ENCODE measurements around the gene MAML2. TPM values are rescaled to one million over a fixed set of nuclear protein-coding genes. Genes with fewer than 3 reads are reported as not detected.

MAML2 gene
- total and polyA plus RNA-seq, 4 donors = 0.56 to 2.1 (median 1.4) TPM

- 65% methylated on average over 3 of the region's 3 CpGs for WGBS
- no peak for DNase-seq (ENCODE audit: low spot score)
- no peak overlapping the region for H3K4me3 ChIP-seq (ENCODE audit: low read depth in 1 of 3, low read length in 3 of 3)
- no peak overlapping the region for H3K27ac ChIP-seq (ENCODE audit: low read depth in 1 of 2, low read length in 2 of 2)
- H3K27me3 ChIP-seq (ENCODE audit: control insufficient read depth in 4 of 4, insufficient read depth in 4 of 4, low read length in 3 of 4) = no peaks in the 10 kb centered on the region
- H3K9ac ChIP-seq (ENCODE audit: low read depth in 1 of 2, low read length in 2 of 2) = no peak overlapping the region
- no peaks in the 10 kb centered on the region for H3K9me3 ChIP-seq (ENCODE audit: control insufficient read depth in 4 of 4, low read length in 3 of 4)
- H3K4me1 ChIP-seq (ENCODE audit: control insufficient read depth in 4 of 4, insufficient read depth in 4 of 4, low read length in 3 of 4) = peaks cover 0 to 1% (median 0%) of the 10 kb centered on the region in 4 donors
- no peaks in the 10 kb centered on the region for H3K36me3 ChIP-seq (ENCODE audit: control insufficient read depth in 4 of 4, insufficient read depth in 3 of 4, low read depth in 1 of 4, low read length in 3 of 4)
- TF ChIP-seq YY1 (IDR thresholded peaks at IDR 0.05) (no peak), FOXA2 (IDR thresholded peaks at IDR 0.05) (no peak), HNF4G (IDR thresholded peaks at IDR 0.05) (no peak), ATF3 (IDR thresholded peaks at IDR 0.05) (no peak), EGR1 (IDR thresholded peaks at IDR 0.05; ENCODE audit: low read depth in 2 of 2) (no peak), NR2F2 (IDR thresholded peaks at IDR 0.05) (no peak), HNF4A (conservative IDR thresholded peaks at IDR 0.05) (no peak), SP1 (IDR thresholded peaks at IDR 0.05) (no peak), JUND (IDR thresholded peaks at IDR 0.05) (no peak), GABPA (IDR thresholded peaks at IDR 0.05 in 1 of 2, conservative IDR thresholded peaks at IDR 0.05 in 1 of 2) (no peak), REST (IDR thresholded peaks at IDR 0.05) (no peak)
Measured at GRCh38 chr11:96136613-96137298, 206.2 kb downstream of the MAML2 start.

- Histone ChIP-seq H3K9me3 (ENCODE audit: control insufficient read depth in 4 of 4, low read length in 3 of 4) (no peaks in the 10 kb centered on the region), H3K4me3 (ENCODE audit: low read depth in 1 of 3, low read length in 3 of 3) (no peak overlapping the region), H3K9ac (ENCODE audit: low read depth in 1 of 2, low read length in 2 of 2) (no peak overlapping the region), H3K27ac (ENCODE audit: low read depth in 1 of 2, low read length in 2 of 2) (no peak overlapping the region), H3K4me1 (ENCODE audit: control insufficient read depth in 4 of 4, insufficient read depth in 4 of 4, low read length in 3 of 4) (peaks cover 0 to 1% (median 0%) of the 10 kb centered on the region in 4 donors), H3K36me3 (ENCODE audit: control insufficient read depth in 4 of 4, insufficient read depth in 3 of 4, low read depth in 1 of 4, low read length in 3 of 4) (no peaks in the 10 kb centered on the region), H3K27me3 (ENCODE audit: control insufficient read depth in 4 of 4, insufficient read depth in 4 of 4, low read length in 3 of 4) (peaks cover 0 to 3% (median 0%) of the 10 kb centered on the region in 4 donors)
- TF ChIP-seq RXRA (IDR thresholded peaks at IDR 0.05) (no peak), JUND (IDR thresholded peaks at IDR 0.05) (no peak), RAD21 (IDR thresholded peaks at IDR 0.05) (no peak), GABPA (IDR thresholded peaks at IDR 0.05 in 1 of 2, conservative IDR thresholded peaks at IDR 0.05 in 1 of 2) (no peak), FOXA1 (IDR thresholded peaks at IDR 0.05) (no peak), ZBTB33 (IDR thresholded peaks at IDR 0.05) (no peak), EGR1 (IDR thresholded peaks at IDR 0.05; ENCODE audit: low read depth in 2 of 2) (no peak), ATF3 (IDR thresholded peaks at IDR 0.05) (no peak), REST (IDR thresholded peaks at IDR 0.05) (no peak), NR2F2 (IDR thresholded peaks at IDR 0.05) (no peak), HNF4A (conservative IDR thresholded peaks at IDR 0.05) (no peak), HNF4G (IDR thresholded peaks at IDR 0.05) (no peak), FOXA2 (IDR thresholded peaks at IDR 0.05) (no peak), YY1 (IDR thresholded peaks at IDR 0.05) (no peak), MAX (IDR thresholded peaks at IDR 0.05) (no peak), TAF1 (conservative IDR thresholded peaks at IDR 0.05) (no peak)
- DNase-seq (ENCODE audit: low spot score) = no peak
- 33% methylated on average over 1 of the region's 1 CpG for WGBS
Measured at GRCh38 chr11:96134602-96135001, 208.4 kb downstream of the MAML2 start.

Measured in liver (tissue), 9 donors.